ENCODE data around the gene ISL2.
"Not testable (repeated sequence)": the region's sequence is repeated elsewhere in the genome, so short reads cannot be mapped to it uniquely, and the experiment has no call there.

The ISL2 gene

GRCh38 chr15:76336254-76337058 is at the start of gene ISL2:
TSS of gene ISL2 (plus strand) at chr15:76336773. CDS start at chr15:76336884, 111 bp downstream.
- peaks cover 65% of the 10 kb centered on the region for H3K4me1 Mint-ChIP-seq (ENCODE audit: low read depth)
- H3K9me3 Mint-ChIP-seq: no peaks in the 10 kb centered on the region
- peak within 1 kb of the TSS; percentile 95 for H3K27ac Mint-ChIP-seq
- intact Hi-C loops (cut with micrococcal nuclease): loop anchor here (2.0 to 5.0 kb wide), 2 partner anchors 44 to 168 kb away; no protein-coding TSS in a partner anchor
- H3K27me3 Mint-ChIP-seq: peaks cover 71% of the 10 kb centered on the region
- H3K36me3 Mint-ChIP-seq (ENCODE audit: low read depth): peaks cover 21% of the 10 kb centered on the region
- peak within 1 kb of the TSS; percentile 88 for H3K4me3 Mint-ChIP-seq

DNA sequence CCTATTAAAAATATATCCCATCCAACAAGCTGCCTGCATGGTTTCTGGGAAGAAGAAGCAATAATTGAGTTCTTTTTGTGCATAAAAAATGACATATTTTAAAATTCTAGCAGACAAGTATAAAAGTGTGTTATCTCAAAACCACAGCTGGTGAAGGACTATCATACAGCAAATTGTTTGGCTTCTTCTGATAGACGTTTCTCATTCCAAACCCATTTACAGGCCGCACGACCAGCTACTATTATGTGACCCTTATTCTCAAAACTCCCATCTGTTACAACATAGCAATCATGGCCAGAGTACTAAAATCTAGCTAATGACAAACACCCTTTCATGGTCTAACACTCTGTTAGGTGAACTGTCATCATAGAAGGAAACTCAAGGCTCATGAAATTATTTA is 47.0 kb upstream of the ISL2 start:
- intact Hi-C loops (cut with micrococcal nuclease): no loop called here
- no peak overlapping the region for H3K27ac Mint-ChIP-seq
- H3K27me3 Mint-ChIP-seq: no peaks in the 10 kb centered on the region
- peaks cover 20% of the 10 kb centered on the region for H3K4me1 Mint-ChIP-seq (ENCODE audit: low read depth)
- peaks cover 59% of the 10 kb centered on the region for H3K36me3 Mint-ChIP-seq (ENCODE audit: low read depth)
- no peaks in the 10 kb centered on the region for H3K9me3 Mint-ChIP-seq
- no peak overlapping the region for H3K4me3 Mint-ChIP-seq

- H3K27me3 Mint-ChIP-seq: no peaks in the 10 kb centered on the region
- H3K4me1 Mint-ChIP-seq (ENCODE audit: low read depth): peaks cover 25% of the 10 kb centered on the region
- H3K36me3 Mint-ChIP-seq (ENCODE audit: low read depth): peaks cover 35% of the 10 kb centered on the region
- intact Hi-C loops (cut with micrococcal nuclease): loop anchor here (5.0 kb wide), 1 partner anchor 44 kb away; the partner anchor contains the start of gene ISL2
- H3K9me3 Mint-ChIP-seq: no peaks in the 10 kb centered on the region
- H3K4me3 Mint-ChIP-seq: no peak overlapping the region
- peak overlapping the region; percentile 45 for H3K27ac Mint-ChIP-seq
These were observed 43.2 kb upstream of the ISL2 start for GRCh38 chr15:76293361-76293760.

GRCh38 chr15:76294463-76294862 is 42.1 kb upstream of the ISL2 start:
- H3K27ac Mint-ChIP-seq, H3K4me3 Mint-ChIP-seq, H3K9me3 Mint-ChIP-seq, H3K27me3 Mint-ChIP-seq: not testable (repeated sequence)
- intact Hi-C loops (cut with micrococcal nuclease): loop anchor here (5.0 kb wide), 1 partner anchor 43 kb away; the partner anchor contains the start of gene ISL2
- Mint-ChIP-seq H3K4me1 (ENCODE audit: low read depth) (peaks cover 25% of the 10 kb centered on the region), H3K36me3 (ENCODE audit: low read depth) (peaks cover 28% of the 10 kb centered on the region)

DNA sequence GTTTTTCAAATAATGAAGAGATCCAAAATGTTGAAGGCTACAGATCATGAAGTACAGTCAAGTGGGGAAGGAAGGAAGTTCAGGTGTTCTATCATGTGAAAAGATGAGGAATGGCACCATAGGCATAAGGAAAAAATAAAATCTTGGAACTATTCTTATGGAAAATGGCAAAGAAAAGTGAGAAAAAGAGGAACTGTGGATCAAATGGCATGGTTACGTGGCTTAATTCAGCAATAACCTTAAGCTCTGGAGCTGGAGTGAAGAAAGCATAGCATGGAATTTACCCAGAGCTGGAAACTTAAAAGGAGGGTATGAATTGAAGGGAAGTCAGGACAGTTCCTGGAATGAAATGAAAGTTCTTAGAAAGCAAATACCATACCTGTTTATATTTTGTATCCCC is 39.7 kb upstream of the ISL2 start:
- H3K4me1 Mint-ChIP-seq (ENCODE audit: low read depth): peaks cover 25% of the 10 kb centered on the region
- H3K9me3 Mint-ChIP-seq: no peaks in the 10 kb centered on the region
- no peak overlapping the region for H3K4me3 Mint-ChIP-seq
- peaks cover 5% of the 10 kb centered on the region for H3K36me3 Mint-ChIP-seq (ENCODE audit: low read depth)
- no peak overlapping the region for H3K27ac Mint-ChIP-seq
- no peaks in the 10 kb centered on the region for H3K27me3 Mint-ChIP-seq
- intact Hi-C loops (cut with micrococcal nuclease): no loop called here

DNA sequence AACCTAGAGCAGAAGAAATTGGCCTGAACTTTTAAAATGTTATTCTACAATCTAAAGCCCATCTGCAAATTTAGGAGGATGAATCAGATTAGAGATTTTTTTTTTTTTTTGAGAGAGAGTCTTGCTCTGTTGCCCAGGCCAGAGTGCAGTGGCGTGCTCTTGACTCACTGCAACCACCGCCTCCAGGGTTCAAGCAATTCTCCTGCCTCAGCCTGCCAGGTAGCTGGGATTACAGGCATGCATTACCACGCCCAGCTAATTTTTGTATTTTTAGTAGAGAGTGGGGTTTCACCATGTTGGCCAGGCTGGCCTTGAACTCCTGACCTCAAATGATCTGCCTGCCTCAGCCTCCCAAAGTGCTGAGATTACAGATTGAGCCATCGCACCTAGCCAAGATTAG is 38.6 kb upstream of the ISL2 start:
- H3K4me3 Mint-ChIP-seq; intact Hi-C loops (cut with micrococcal nuclease); H3K27ac Mint-ChIP-seq; H3K27me3 Mint-ChIP-seq; H3K36me3 Mint-ChIP-seq (ENCODE audit: low read depth); H3K9me3 Mint-ChIP-seq: not testable (repeated sequence)
- peaks cover 23% of the 10 kb centered on the region for H3K4me1 Mint-ChIP-seq (ENCODE audit: low read depth)

DNA sequence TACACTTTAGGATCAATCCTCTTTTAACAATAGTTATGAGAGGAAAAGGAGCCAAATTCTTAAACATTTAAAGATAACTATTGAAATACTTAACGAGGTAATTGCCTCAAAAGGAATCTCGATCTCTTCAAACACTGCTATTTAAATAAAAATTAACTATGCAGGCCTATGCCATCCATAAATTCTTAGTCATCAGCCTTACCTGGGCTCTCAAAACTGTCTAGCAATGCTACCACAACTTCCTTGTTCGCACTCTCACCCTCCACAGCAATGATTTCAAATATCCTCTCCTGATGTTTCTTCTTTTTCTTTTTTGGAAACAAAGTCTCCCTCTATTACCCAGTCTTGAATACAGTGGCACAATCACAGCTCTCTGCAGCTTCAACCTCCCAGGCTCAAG is 37.6 kb upstream of the ISL2 start:
- Mint-ChIP-seq H3K9me3 (no peaks in the 10 kb centered on the region), H3K36me3 (ENCODE audit: low read depth) (no peaks in the 10 kb centered on the region), H3K27me3 (no peaks in the 10 kb centered on the region), H3K4me1 (ENCODE audit: low read depth) (peaks cover 18% of the 10 kb centered on the region), H3K4me3 (no peak overlapping the region), H3K27ac (no peak overlapping the region)
- intact Hi-C loops (cut with micrococcal nuclease): no loop called here

- intact Hi-C loops (cut with micrococcal nuclease): no loop called here
- no peaks in the 10 kb centered on the region for H3K27me3 Mint-ChIP-seq
- H3K4me3 Mint-ChIP-seq: no peak overlapping the region
These were observed 36.8 kb upstream of the ISL2 start for GRCh38 chr15:76299786-76300185.

GRCh38 chr15:76303909-76304308 is 32.7 kb upstream of the ISL2 start:
- H3K9me3 Mint-ChIP-seq: no peaks in the 10 kb centered on the region

More at GRCh38 chr15:76299786-76300185, 36.8 kb upstream of the ISL2 start:
- H3K27ac Mint-ChIP-seq: no peak overlapping the region
- H3K9me3 Mint-ChIP-seq: no peaks in the 10 kb centered on the region
- H3K36me3 Mint-ChIP-seq (ENCODE audit: low read depth): no peaks in the 10 kb centered on the region
- peaks cover 16% of the 10 kb centered on the region for H3K4me1 Mint-ChIP-seq (ENCODE audit: low read depth)

DNA sequence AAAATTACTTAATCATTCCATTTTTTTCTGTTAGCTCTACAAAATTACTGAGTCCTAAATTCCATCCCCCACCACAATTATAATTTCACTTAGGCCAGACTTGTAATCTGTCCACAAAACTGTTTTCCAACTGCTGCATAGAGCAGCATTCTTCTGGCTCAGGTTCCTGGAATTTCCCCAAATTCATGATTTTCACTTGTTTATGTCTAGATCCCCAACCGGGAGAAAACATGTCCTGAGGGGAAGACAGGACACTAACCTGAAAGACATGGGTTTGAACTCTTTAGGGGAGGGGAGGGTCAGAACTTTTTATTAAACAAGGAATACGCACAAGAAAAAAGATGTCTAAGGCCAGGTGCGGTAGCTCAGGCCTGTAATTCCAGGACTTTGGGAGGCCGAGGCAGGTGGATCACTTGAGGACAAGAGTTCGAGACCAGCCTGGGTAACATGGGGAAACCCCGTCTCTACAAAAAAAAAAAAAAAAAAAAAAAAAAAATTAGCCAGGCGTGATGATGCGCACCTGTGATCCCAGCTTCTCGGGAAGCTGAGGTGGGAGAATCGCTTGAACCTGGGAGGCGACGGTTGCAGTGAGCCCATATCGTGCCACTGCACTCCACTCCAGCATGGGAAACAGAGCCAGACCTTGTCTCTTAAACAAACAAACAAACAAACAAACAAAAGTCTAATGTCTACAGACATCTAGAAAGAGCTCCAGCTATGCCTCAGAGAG is 26.8 kb upstream of the ISL2 start:
- H3K36me3 Mint-ChIP-seq (ENCODE audit: low read depth): peaks cover 12% of the 10 kb centered on the region
- H3K27ac Mint-ChIP-seq: no peak overlapping the region
- no peaks in the 10 kb centered on the region for H3K9me3 Mint-ChIP-seq
- H3K4me1 Mint-ChIP-seq (ENCODE audit: low read depth): peaks cover 32% of the 10 kb centered on the region
- H3K4me3 Mint-ChIP-seq: peak overlapping the region; percentile 78
- intact Hi-C loops (cut with micrococcal nuclease): loop anchor here (5.0 kb wide), 1 partner anchor 38 kb away; no protein-coding TSS in a partner anchor
- peaks cover 8% of the 10 kb centered on the region for H3K27me3 Mint-ChIP-seq

More at GRCh38 chr15:76303909-76304308, 32.7 kb upstream of the ISL2 start:
- Mint-ChIP-seq H3K27me3 (no peaks in the 10 kb centered on the region), H3K4me1 (ENCODE audit: low read depth) (peaks cover 13% of the 10 kb centered on the region), H3K27ac (no peak overlapping the region), H3K36me3 (ENCODE audit: low read depth) (peaks cover 3% of the 10 kb centered on the region), H3K4me3 (no peak overlapping the region)
- intact Hi-C loops (cut with micrococcal nuclease): no loop called here

GRCh38 chr15:76310475-76311099 is 26.0 kb upstream of the ISL2 start:
- intact Hi-C loops (cut with micrococcal nuclease): loop anchor here (5.0 kb wide), 1 partner anchor 37 kb away; no protein-coding TSS in a partner anchor
- peak overlapping the region; percentile 78 for H3K4me3 Mint-ChIP-seq
- H3K27ac Mint-ChIP-seq: peak overlapping the region; percentile 86
- H3K4me1 Mint-ChIP-seq (ENCODE audit: low read depth): peaks cover 30% of the 10 kb centered on the region
- H3K36me3 Mint-ChIP-seq (ENCODE audit: low read depth): peaks cover 12% of the 10 kb centered on the region
- H3K9me3 Mint-ChIP-seq: no peaks in the 10 kb centered on the region
- H3K27me3 Mint-ChIP-seq: peaks cover 13% of the 10 kb centered on the region

DNA sequence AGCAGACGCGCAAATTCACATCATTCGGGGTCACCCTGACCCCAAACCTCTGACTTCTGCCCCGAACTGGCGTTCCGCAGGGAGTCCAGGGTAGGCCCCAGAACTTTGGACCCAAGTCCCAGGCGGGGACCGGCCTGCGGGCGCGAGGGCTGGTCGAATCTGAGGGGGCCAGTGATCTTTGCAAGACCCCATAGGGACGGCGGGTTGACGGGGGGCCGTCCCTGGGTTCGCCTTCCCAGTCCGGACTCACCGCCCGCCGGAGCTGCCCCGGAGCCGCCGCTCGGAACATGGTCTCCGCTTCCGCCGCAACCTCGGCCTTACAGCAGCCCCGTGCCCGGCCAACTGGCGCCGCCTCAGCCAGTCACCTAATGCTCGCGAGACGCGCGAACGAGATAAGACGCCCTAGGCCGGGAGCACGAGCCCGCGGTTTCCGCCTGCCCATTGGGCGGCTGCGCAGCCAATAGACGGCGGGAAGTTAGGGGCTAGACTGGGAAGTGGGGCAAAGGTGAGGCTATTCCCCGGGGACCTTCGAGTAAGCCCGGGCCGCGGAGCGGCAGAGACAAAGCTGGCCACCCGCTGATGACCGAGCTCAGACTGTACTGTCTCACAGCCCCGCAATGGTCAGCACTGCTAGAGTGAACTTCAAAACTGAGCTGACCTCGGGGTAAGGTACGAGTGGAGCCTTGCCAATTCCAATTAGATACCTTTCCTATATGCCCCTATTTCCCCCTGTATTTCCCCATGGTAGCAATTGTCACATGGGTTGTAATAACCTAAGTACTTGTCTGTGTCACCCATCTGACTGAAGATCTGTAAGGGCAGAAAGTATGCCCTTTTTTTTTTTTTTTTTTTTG is 25.2 kb upstream of the ISL2 start, which contains the start of gene ETFA:
Gene ETFA, minus strand, starts transcription at position 370 of the 854 bp plus-strand sequence. Its CDS starts 81 bp downstream, at position 289.
- intact Hi-C loops (cut with micrococcal nuclease): loop anchor here (5.0 kb wide), 1 partner anchor 36 kb away; no protein-coding TSS in a partner anchor
- no peaks in the 10 kb centered on the region for H3K9me3 Mint-ChIP-seq
- peaks cover 26% of the 10 kb centered on the region for H3K4me1 Mint-ChIP-seq (ENCODE audit: low read depth)
- peaks cover 13% of the 10 kb centered on the region for H3K27me3 Mint-ChIP-seq
- peaks cover 12% of the 10 kb centered on the region for H3K36me3 Mint-ChIP-seq (ENCODE audit: low read depth)
- H3K27ac Mint-ChIP-seq: peak within 1 kb of the TSS; percentile 86
- H3K4me3 Mint-ChIP-seq: peak within 1 kb of the TSS; percentile 78
